Measurements from ENCODE around the gene WNT6. TPM values are rescaled to one million over a fixed set of nuclear protein-coding genes. Genes with fewer than 3 reads are reported as not detected.

WNT6 gene
- total and polyA plus RNA-seq, 4 donors, result 0.08 to 0.20 TPM; not detected in 2

DNA sequence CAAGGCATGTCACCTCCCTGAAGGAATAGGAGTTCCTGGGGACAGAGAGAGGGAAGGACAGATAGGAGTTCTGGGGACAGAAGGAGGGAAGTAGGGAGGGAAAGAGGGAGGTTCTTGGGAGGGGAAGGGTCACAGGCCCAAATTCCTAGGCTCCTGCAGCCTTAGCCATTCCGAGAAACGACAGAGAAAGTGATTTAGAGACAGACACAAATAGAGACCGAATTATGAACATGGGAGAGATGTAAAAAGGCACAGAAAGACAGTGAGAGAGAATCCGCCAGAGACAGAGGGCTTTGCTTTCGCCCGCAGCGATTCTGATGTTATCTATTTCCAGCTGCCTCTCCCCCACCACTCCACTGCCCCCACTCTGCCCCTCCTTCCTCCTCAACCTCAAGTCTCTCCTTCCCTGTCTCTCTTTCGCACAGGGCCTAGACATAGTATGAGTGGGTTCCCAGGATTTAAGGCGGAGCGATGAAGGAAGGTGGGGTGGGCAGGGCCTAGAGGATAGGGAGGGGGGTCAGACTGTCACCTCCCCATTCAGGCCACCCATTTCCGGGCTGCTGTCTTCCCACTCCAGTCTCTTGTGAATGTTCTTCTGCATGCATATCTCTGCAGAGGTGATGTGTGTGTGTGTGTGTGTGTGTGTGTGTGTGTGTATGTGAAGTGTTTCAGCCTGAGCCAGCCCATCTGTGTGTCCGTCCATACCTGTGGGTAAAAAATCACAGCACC lies 3.3 kb upstream of the WNT6 start:
- Histone ChIP-seq H3K36me3 (ENCODE audit: control insufficient read depth in 4 of 4, insufficient read depth in 3 of 4, low read depth in 1 of 4, low read length in 3 of 4) (no peaks in the 10 kb centered on the region), H3K9ac (ENCODE audit: low read depth in 1 of 2, low read length in 2 of 2) (no peak overlapping the region), H3K9me3 (ENCODE audit: control insufficient read depth in 4 of 4, low read length in 3 of 4) (no peaks in the 10 kb centered on the region), H3K27ac (ENCODE audit: low read depth in 1 of 2, low read length in 2 of 2) (no peak overlapping the region), H3K27me3 (ENCODE audit: control insufficient read depth in 4 of 4, insufficient read depth in 4 of 4, low read length in 3 of 4) (peaks cover 2 to 21% (median 10%) of the 10 kb centered on the region in 4 donors), H3K4me1 (ENCODE audit: control insufficient read depth in 4 of 4, insufficient read depth in 4 of 4, low read length in 3 of 4) (peaks cover 0 to 20% (median 10%) of the 10 kb centered on the region in 4 donors), H3K4me3 (ENCODE audit: low read depth in 1 of 3, low read length in 3 of 3) (no peak overlapping the region)
- no peak for DNase-seq (ENCODE audit: low spot score)
- 34% methylated on average over 12 of the region's 12 CpGs for WGBS
- TF ChIP-seq, protein P1, sequence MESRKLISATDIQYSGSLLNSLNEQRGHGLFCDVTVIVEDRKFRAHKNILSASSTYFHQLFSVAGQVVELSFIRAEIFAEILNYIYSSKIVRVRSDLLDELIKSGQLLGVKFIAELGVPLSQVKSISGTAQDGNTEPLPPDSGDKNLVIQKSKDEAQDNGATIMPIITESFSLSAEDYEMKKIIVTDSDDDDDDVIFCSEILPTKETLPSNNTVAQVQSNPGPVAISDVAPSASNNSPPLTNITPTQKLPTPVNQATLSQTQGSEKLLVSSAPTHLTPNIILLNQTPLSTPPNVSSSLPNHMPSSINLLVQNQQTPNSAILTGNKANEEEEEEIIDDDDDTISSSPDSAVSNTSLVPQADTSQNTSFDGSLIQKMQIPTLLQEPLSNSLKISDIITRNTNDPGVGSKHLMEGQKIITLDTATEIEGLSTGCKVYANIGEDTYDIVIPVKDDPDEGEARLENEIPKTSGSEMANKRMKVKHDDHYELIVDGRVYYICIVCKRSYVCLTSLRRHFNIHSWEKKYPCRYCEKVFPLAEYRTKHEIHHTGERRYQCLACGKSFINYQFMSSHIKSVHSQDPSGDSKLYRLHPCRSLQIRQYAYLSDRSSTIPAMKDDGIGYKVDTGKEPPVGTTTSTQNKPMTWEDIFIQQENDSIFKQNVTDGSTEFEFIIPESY (IDR thresholded peaks at IDR 0.05), result no peak

DNA sequence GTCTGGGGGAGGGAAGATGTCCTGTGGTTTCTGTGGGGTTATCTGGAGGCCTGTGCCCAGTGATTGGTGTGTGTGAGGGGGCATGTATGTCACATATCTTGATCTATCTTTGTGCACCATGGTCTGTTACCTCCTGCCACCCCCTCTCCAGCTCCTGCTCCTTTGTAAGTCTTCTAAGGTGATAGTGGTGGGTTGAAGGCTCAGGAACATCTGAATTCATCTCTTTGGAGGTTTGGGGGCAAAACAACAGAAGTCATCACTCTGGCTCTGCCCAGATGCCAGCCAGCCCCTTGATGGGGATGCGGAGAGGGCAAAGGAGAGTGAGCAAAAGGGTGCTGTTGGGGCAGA lies 2.7 kb upstream of the WNT6 start:
- no peaks in the 10 kb centered on the region for H3K36me3 ChIP-seq (ENCODE audit: control insufficient read depth in 4 of 4, insufficient read depth in 3 of 4, low read depth in 1 of 4, low read length in 3 of 4)
- 61% methylated on average over 1 of the region's 1 CpG for WGBS
- TF ChIP-seq FOXA2 (IDR thresholded peaks at IDR 0.05), result no peak
- TF ChIP-seq EGR1 (IDR thresholded peaks at IDR 0.05; ENCODE audit: low read depth in 2 of 2), result no peak
- TF ChIP-seq, protein P2, sequence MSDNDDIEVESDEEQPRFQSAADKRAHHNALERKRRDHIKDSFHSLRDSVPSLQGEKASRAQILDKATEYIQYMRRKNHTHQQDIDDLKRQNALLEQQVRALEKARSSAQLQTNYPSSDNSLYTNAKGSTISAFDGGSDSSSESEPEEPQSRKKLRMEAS (IDR thresholded peaks at IDR 0.05), result no peak
- TF ChIP-seq HNF4G (IDR thresholded peaks at IDR 0.05), result no peak
- no peak for TF ChIP-seq FOXA1 (IDR thresholded peaks at IDR 0.05)
- TF ChIP-seq RXRA (IDR thresholded peaks at IDR 0.05), result no peak
- TF ChIP-seq HNF4A (conservative IDR thresholded peaks at IDR 0.05), result no peak
- TF ChIP-seq, protein P1 (IDR thresholded peaks at IDR 0.05), result no peak
- TF ChIP-seq TAF1 (conservative IDR thresholded peaks at IDR 0.05), result no peak
- no peak for TF ChIP-seq SP1 (IDR thresholded peaks at IDR 0.05)
- TF ChIP-seq GABPA (IDR thresholded peaks at IDR 0.05 in 1 of 2, conservative IDR thresholded peaks at IDR 0.05 in 1 of 2), result no peak
- TF ChIP-seq, protein P3, sequence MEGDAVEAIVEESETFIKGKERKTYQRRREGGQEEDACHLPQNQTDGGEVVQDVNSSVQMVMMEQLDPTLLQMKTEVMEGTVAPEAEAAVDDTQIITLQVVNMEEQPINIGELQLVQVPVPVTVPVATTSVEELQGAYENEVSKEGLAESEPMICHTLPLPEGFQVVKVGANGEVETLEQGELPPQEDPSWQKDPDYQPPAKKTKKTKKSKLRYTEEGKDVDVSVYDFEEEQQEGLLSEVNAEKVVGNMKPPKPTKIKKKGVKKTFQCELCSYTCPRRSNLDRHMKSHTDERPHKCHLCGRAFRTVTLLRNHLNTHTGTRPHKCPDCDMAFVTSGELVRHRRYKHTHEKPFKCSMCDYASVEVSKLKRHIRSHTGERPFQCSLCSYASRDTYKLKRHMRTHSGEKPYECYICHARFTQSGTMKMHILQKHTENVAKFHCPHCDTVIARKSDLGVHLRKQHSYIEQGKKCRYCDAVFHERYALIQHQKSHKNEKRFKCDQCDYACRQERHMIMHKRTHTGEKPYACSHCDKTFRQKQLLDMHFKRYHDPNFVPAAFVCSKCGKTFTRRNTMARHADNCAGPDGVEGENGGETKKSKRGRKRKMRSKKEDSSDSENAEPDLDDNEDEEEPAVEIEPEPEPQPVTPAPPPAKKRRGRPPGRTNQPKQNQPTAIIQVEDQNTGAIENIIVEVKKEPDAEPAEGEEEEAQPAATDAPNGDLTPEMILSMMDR (IDR thresholded peaks at IDR 0.05; ENCODE audit: low read depth, low read length, missing input control), result no peak
- TF ChIP-seq, protein P4, sequence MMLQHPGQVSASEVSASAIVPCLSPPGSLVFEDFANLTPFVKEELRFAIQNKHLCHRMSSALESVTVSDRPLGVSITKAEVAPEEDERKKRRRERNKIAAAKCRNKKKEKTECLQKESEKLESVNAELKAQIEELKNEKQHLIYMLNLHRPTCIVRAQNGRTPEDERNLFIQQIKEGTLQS (IDR thresholded peaks at IDR 0.05), result no peak
- TF ChIP-seq RAD21 (IDR thresholded peaks at IDR 0.05), result no peak
- TF ChIP-seq JUND (IDR thresholded peaks at IDR 0.05), result no peak
- TF ChIP-seq, protein P5, sequence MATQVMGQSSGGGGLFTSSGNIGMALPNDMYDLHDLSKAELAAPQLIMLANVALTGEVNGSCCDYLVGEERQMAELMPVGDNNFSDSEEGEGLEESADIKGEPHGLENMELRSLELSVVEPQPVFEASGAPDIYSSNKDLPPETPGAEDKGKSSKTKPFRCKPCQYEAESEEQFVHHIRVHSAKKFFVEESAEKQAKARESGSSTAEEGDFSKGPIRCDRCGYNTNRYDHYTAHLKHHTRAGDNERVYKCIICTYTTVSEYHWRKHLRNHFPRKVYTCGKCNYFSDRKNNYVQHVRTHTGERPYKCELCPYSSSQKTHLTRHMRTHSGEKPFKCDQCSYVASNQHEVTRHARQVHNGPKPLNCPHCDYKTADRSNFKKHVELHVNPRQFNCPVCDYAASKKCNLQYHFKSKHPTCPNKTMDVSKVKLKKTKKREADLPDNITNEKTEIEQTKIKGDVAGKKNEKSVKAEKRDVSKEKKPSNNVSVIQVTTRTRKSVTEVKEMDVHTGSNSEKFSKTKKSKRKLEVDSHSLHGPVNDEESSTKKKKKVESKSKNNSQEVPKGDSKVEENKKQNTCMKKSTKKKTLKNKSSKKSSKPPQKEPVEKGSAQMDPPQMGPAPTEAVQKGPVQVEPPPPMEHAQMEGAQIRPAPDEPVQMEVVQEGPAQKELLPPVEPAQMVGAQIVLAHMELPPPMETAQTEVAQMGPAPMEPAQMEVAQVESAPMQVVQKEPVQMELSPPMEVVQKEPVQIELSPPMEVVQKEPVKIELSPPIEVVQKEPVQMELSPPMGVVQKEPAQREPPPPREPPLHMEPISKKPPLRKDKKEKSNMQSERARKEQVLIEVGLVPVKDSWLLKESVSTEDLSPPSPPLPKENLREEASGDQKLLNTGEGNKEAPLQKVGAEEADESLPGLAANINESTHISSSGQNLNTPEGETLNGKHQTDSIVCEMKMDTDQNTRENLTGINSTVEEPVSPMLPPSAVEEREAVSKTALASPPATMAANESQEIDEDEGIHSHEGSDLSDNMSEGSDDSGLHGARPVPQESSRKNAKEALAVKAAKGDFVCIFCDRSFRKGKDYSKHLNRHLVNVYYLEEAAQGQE (IDR thresholded peaks at IDR 0.05), result no peak
- TF ChIP-seq NR2F2 (IDR thresholded peaks at IDR 0.05), result no peak
- no peak for TF ChIP-seq YY1 (IDR thresholded peaks at IDR 0.05)
- DNase-seq (ENCODE audit: low spot score), result no peak
- H3K27ac ChIP-seq (ENCODE audit: low read depth in 1 of 2, low read length in 2 of 2), result no peak overlapping the region
- no peaks in the 10 kb centered on the region for H3K9me3 ChIP-seq (ENCODE audit: control insufficient read depth in 4 of 4, low read length in 3 of 4)
- peaks cover 5 to 24% (median 10%) of the 10 kb centered on the region in 4 donors for H3K27me3 ChIP-seq (ENCODE audit: control insufficient read depth in 4 of 4, insufficient read depth in 4 of 4, low read length in 3 of 4)
- H3K4me3 ChIP-seq (ENCODE audit: low read depth in 1 of 3, low read length in 3 of 3), result no peak overlapping the region
- H3K4me1 ChIP-seq (ENCODE audit: control insufficient read depth in 4 of 4, insufficient read depth in 4 of 4, low read length in 3 of 4), result peaks cover 0 to 20% (median 10%) of the 10 kb centered on the region in 4 donors
- no peak overlapping the region for H3K9ac ChIP-seq (ENCODE audit: low read depth in 1 of 2, low read length in 2 of 2)
